C4-2B (cell line): ENCODE data around the gene EBF3.

Experiments used
- ZFX ChIP-seq: fragments of 450-650 bp; IDR thresholded peaks from 2 replicates; pipeline ENCODE4 v1.6.1; 2017
- TF ChIP-seq, protein P1 (sequence below): fragments of 450-650 bp; conservative IDR thresholded peaks from 2 replicates; pipeline ENCODE4 v1.5.1; 2017; ENCODE audit warnings: mild to moderate bottlenecking

DNA sequence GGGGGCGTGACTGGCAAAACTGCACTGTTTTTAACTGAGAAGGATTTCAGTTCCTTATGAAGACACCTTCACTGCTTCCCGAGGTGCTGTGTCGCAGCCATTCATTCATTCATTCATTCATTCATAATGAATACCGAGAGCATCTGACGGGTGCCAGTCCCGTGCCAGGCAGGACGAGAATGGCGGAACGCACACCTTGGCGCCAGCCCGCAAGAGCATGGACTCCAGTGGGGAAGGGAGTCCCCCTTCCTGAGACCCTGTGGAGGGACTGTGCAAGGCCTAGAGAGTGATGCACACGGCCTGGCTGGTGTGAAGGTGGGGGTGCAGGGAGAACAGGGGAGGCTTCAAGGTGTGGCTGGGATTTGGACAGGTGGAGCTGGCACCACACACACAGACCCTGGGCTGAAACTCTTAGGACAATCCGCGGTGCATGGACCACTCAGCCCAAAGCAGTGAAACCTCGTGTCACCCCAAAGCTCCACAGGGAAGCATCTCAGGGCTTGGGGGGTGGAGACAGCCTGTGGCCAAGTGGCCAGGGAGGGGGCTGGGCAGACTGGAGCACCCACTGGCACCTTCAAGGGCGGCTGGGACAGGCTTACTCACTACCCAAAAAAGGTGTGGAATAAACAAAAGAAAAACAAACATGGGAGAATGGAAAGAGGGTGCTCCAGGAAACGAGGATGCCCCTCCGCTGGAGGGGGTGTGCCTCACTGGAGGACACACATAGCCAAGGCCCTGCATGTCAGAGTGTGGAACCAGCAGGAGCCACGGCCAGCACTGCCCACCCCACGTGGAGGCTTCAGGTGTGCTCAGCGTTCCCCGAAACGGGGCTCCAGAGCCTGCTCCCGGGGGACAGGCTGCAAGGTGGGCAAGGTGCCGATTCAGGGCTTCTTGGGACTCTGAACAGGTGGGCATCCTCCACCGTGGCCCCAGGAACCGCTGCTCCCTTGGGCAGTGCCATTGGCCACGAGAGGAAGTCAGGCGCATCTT is 37.7 kb downstream of the EBF3 start:
- TF ChIP-seq, protein P1, sequence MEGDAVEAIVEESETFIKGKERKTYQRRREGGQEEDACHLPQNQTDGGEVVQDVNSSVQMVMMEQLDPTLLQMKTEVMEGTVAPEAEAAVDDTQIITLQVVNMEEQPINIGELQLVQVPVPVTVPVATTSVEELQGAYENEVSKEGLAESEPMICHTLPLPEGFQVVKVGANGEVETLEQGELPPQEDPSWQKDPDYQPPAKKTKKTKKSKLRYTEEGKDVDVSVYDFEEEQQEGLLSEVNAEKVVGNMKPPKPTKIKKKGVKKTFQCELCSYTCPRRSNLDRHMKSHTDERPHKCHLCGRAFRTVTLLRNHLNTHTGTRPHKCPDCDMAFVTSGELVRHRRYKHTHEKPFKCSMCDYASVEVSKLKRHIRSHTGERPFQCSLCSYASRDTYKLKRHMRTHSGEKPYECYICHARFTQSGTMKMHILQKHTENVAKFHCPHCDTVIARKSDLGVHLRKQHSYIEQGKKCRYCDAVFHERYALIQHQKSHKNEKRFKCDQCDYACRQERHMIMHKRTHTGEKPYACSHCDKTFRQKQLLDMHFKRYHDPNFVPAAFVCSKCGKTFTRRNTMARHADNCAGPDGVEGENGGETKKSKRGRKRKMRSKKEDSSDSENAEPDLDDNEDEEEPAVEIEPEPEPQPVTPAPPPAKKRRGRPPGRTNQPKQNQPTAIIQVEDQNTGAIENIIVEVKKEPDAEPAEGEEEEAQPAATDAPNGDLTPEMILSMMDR: no peak
- no peak for TF ChIP-seq ZFX
